Measurements from ENCODE around the gene TK2. TPM values are rescaled to one million over a fixed set of nuclear protein-coding genes. Genes with fewer than 3 reads are reported as not detected.
A peak's percentile ranks its signal among the peaks of the same experiment; 100 is the strongest.
"Not testable (repeated sequence)": the region's sequence is repeated elsewhere in the genome, so short reads cannot be mapped to it uniquely, and the experiment has no call there.

Gene TK2
- total RNA-seq, 1 experiment from 2014 or later: 23.6 TPM

- in situ Hi-C loops (cut with HindIII; ENCODE audit: low pct_unique_long_range_greater_than_20kb, low sequenced_read_pairs): no loop called here
- DNase-seq (ENCODE audit: low read depth, low spot score): no peak
Measured at GRCh38 chr16:66528294-66528693, 21.6 kb downstream of the TK2 start.

- DNase-seq (ENCODE audit: low read depth, low spot score): peak; percentile 41
Measured at GRCh38 chr16:66525396-66526180, 24.3 kb downstream of the TK2 start.

GRCh38 chr16:66524601-66525164 lies 25.2 kb downstream of the TK2 start:
- DNase-seq (ENCODE audit: low read depth, low spot score): no peak
- in situ Hi-C loops (cut with HindIII; ENCODE audit: low pct_unique_long_range_greater_than_20kb, low sequenced_read_pairs): no loop called here

More at GRCh38 chr16:66525396-66526180, 24.3 kb downstream of the TK2 start:
- in situ Hi-C loops (cut with HindIII; ENCODE audit: low pct_unique_long_range_greater_than_20kb, low sequenced_read_pairs): no loop called here

GRCh38 chr16:66523861-66524354 lies 26.0 kb downstream of the TK2 start:
- DNase-seq (ENCODE audit: low read depth, low spot score): no peak
- in situ Hi-C loops (cut with HindIII; ENCODE audit: low pct_unique_long_range_greater_than_20kb, low sequenced_read_pairs): no loop called here

GRCh38 chr16:66522816-66523590 lies 26.9 kb downstream of the TK2 start:
- in situ Hi-C loops (cut with HindIII; ENCODE audit: low pct_unique_long_range_greater_than_20kb, low sequenced_read_pairs): no loop called here
- no peak for DNase-seq (ENCODE audit: low read depth, low spot score)

- in situ Hi-C loops (cut with HindIII; ENCODE audit: low pct_unique_long_range_greater_than_20kb, low sequenced_read_pairs): no loop called here
- peak; percentile 77 for DNase-seq (ENCODE audit: low read depth, low spot score)
Measured at GRCh38 chr16:66521951-66522771, 27.8 kb downstream of the TK2 start.

- DNase-seq (ENCODE audit: low read depth, low spot score): no peak
- in situ Hi-C loops (cut with HindIII; ENCODE audit: low pct_unique_long_range_greater_than_20kb, low sequenced_read_pairs): no loop called here
Measured at GRCh38 chr16:66521252-66521713, 28.6 kb downstream of the TK2 start.

- in situ Hi-C loops (cut with HindIII; ENCODE audit: low pct_unique_long_range_greater_than_20kb, low sequenced_read_pairs): no loop called here
- DNase-seq (ENCODE audit: low read depth, low spot score): no peak
Measured at GRCh38 chr16:66520406-66521170, 29.3 kb downstream of the TK2 start.

- in situ Hi-C loops (cut with HindIII; ENCODE audit: low pct_unique_long_range_greater_than_20kb, low sequenced_read_pairs): no loop called here
- DNase-seq (ENCODE audit: low read depth, low spot score): no peak
Measured at GRCh38 chr16:66519482-66520373, 30.2 kb downstream of the TK2 start.

GRCh38 chr16:66517586-66518263 lies 32.2 kb downstream of the TK2 start:
- DNase-seq (ENCODE audit: low read depth, low spot score): no peak
- in situ Hi-C loops (cut with HindIII; ENCODE audit: low pct_unique_long_range_greater_than_20kb, low sequenced_read_pairs): no loop called here

GRCh38 chr16:66516808-66517585 lies 32.9 kb downstream of the TK2 start:
- peak; percentile 98 for DNase-seq (ENCODE audit: low read depth, low spot score)
- in situ Hi-C loops (cut with HindIII; ENCODE audit: low pct_unique_long_range_greater_than_20kb, low sequenced_read_pairs): no loop called here

GRCh38 chr16:66516509-66516807 lies 33.5 kb downstream of the TK2 start:
- in situ Hi-C loops (cut with HindIII; ENCODE audit: low pct_unique_long_range_greater_than_20kb, low sequenced_read_pairs): no loop called here
- no peak for DNase-seq (ENCODE audit: low read depth, low spot score)

- DNase-seq (ENCODE audit: low read depth, low spot score): peak; percentile 48
- in situ Hi-C loops (cut with HindIII; ENCODE audit: low pct_unique_long_range_greater_than_20kb, low sequenced_read_pairs): no loop called here
Measured at GRCh38 chr16:66515596-66516508, 34.1 kb downstream of the TK2 start.

- DNase-seq (ENCODE audit: low read depth, low spot score); in situ Hi-C loops (cut with HindIII; ENCODE audit: low pct_unique_long_range_greater_than_20kb, low sequenced_read_pairs): not testable (repeated sequence)
Measured at GRCh38 chr16:66514980-66515595, 34.8 kb downstream of the TK2 start.

All from SK-MEL-5 (cell line).